Panc1 (cell line): ENCODE data around the gene BPNT1. TPM values are rescaled to one million over a fixed set of nuclear protein-coding genes. Genes with fewer than 3 reads are reported as not detected.
A peak's percentile ranks its signal among the peaks of the same experiment; 100 is the strongest.
"Not testable (repeated sequence)": the region's sequence is repeated elsewhere in the genome, so short reads cannot be mapped to it uniquely, and the experiment has no call there.

Experiments used
- ATAC-seq: fragments of 200-7000 bp; cut with Tn5 transposase; 2 replicates; pipeline ENCODE4 v1.9.1; 2020; ENCODE audit warnings: mild to moderate bottlenecking, moderate library complexity
- BruUV-seq: library from RNA; stranded (reverse); fragments of 400-500 nt; replicated peaks from 2 replicates; lab custom pipeline; 2021; lab: Mats Ljungman, UMichigan
- CTCF ChIA-PET: fragments of 300-600 bp; sonication (Branson Sonifier 250); formaldehyde crosslinking; loops from one replicate; lab custom pipeline; 2022; ENCODE audit warnings: antibody characterized with exemption; lab: Charles Lee
- POLR2A ChIA-PET: fragments of 300-600 bp; sonication (Branson Sonifier 250); formaldehyde crosslinking; loops from one replicate; lab custom pipeline; 2022; ENCODE audit warnings: antibody characterized with exemption; lab: Charles Lee
- DNase-seq: peaks from one replicate; pipeline ENCODE4 v3.0.0-alpha.2; 2010; ENCODE audit warnings: low read depth, low spot score
- H3K27ac ChIP-seq: 2 replicates; pipeline ENCODE4 v1.5.1; 2011; ENCODE audit warnings: mild to moderate bottlenecking, low read length, inconsistent platforms
- H3K27me3 ChIP-seq: fragments of 200-500 bp; sonication (Bioruptor generic); 2 replicates; pipeline ENCODE4 v1.6.0; 2014; ENCODE audit warnings: low read length, inconsistent platforms; ENCODE audit not compliant: control insufficient read depth, insufficient read depth
- H3K36me3 ChIP-seq: fragments of 200-500 bp; sonication (Bioruptor generic); 2 replicates; pipeline ENCODE4 v1.5.1; 2014; ENCODE audit warnings: inconsistent platforms, mild to moderate bottlenecking, low read length, moderate library complexity; ENCODE audit not compliant: control insufficient read depth, insufficient read depth
- H3K4me1 ChIP-seq: 2 replicates; pipeline ENCODE4 v1.5.1; 2011; ENCODE audit warnings: inconsistent platforms, mild to moderate bottlenecking, low read length, moderate library complexity; ENCODE audit not compliant: control insufficient read depth, insufficient read depth
- H3K4me3 ChIP-seq, 2 experiments: 2 replicates each; pipeline ENCODE4 v1.5.1; 2011 to 2012; ENCODE audit warnings: low read depth in 2 of 2, low read length in 2 of 2, mild to moderate bottlenecking in 2 of 2, inconsistent platforms in 1 of 2, moderate library complexity in 1 of 2
- H3K9me3 ChIP-seq: fragments of 200-500 bp; sonication (Bioruptor generic); 2 replicates; pipeline ENCODE4 v1.5.1; 2014; ENCODE audit warnings: low read depth, mild to moderate bottlenecking, inconsistent platforms, low read length, moderate library complexity; ENCODE audit not compliant: control insufficient read depth, insufficient read depth
- POLR2AphosphoS5 ChIP-seq: IDR thresholded peaks from 2 replicates; pipeline ENCODE4 v1.6.1; 2012; ENCODE audit warnings: mild to moderate bottlenecking, low read depth, low read length, moderate library complexity
- SIN3A ChIP-seq: IDR thresholded peaks from 2 replicates; pipeline ENCODE4 v1.6.1; 2012; ENCODE audit warnings: low read depth, mild to moderate bottlenecking, low read length, moderate library complexity, borderline replicate concordance; ENCODE audit not compliant: insufficient read depth
- TCF7L2 ChIP-seq: IDR thresholded peaks from 2 replicates; pipeline ENCODE4 v1.6.1; 2011; ENCODE audit warnings: mild to moderate bottlenecking, low read depth, low read length, inconsistent platforms
- in situ Hi-C: cut with HindIII; loops from 2 replicates; pipeline ENCODE4 v1.10.0; 2016; ENCODE audit warnings: low sequenced_read_pairs, low pct_unique_long_range_greater_than_20kb
- intact Hi-C: fragments of 100-400 bp; cut with micrococcal nuclease; formaldehyde crosslinking; loops from one replicate; pipeline ENCODE4 v1.10.0; 2022; ENCODE audit not compliant: unreplicated experiment
- total RNA-seq: library from RNA; stranded (reverse); gene quantifications from one replicate; pipeline ENCODE4 v1.2.1, GENCODE V29; 2021; ENCODE audit not compliant: unreplicated experiment
- TF ChIP-seq, protein P1 (sequence below): fragments of 450-650 bp; IDR thresholded peaks from 2 replicates; pipeline ENCODE4 v1.5.1; 2017; ENCODE audit warnings: mild to moderate bottlenecking
- TF ChIP-seq, protein P2 (sequence below), 2 experiments: IDR thresholded peaks; 2 replicates each; pipeline ENCODE4 v1.6.1; 2011 to 2012; ENCODE audit warnings: low read depth in 2 of 2, control low read depth in 1 of 2, low read length in 1 of 2, mild to moderate bottlenecking in 1 of 2, moderate library complexity in 1 of 2; ENCODE audit not compliant: insufficient read depth in 1 of 2

The BPNT1 gene
- total RNA-seq, 1 experiment from 2014 or later: 20.8 TPM

DNA sequence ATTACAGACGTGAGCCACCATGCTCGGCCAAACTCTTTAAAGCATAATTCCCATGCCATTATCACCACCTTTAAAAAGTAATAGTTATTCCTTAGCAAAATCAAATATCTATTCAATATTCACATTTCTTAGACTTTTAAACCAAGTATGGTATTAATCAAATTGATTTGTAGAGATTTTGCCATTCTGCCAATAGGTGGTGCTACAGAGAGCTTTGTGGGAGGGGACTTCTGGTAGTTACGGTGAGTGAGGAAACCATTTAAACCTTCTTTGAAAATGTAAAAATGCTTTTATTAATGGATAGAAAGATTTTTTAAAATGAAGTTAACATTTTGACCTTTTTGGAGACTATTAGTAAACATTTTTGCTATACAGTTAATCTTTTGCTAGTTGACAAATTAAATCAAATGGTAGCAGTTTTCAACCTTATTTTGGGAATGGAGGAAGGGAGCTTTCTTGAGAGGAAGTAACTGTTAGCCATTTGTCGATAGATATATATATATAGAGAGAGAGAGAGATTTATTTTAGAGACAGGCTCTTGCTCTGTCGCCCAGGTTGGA is 23.6 kb upstream of the BPNT1 start:
- ATAC-seq (peak; percentile 71; the same call in 1 of the 2 replicates), DNase-seq (no peak)
- no peaks in the 10 kb centered on the region for H3K4me1 ChIP-seq
- peaks cover 40% of the 10 kb centered on the region for H3K36me3 ChIP-seq
- TF ChIP-seq, protein P1, sequence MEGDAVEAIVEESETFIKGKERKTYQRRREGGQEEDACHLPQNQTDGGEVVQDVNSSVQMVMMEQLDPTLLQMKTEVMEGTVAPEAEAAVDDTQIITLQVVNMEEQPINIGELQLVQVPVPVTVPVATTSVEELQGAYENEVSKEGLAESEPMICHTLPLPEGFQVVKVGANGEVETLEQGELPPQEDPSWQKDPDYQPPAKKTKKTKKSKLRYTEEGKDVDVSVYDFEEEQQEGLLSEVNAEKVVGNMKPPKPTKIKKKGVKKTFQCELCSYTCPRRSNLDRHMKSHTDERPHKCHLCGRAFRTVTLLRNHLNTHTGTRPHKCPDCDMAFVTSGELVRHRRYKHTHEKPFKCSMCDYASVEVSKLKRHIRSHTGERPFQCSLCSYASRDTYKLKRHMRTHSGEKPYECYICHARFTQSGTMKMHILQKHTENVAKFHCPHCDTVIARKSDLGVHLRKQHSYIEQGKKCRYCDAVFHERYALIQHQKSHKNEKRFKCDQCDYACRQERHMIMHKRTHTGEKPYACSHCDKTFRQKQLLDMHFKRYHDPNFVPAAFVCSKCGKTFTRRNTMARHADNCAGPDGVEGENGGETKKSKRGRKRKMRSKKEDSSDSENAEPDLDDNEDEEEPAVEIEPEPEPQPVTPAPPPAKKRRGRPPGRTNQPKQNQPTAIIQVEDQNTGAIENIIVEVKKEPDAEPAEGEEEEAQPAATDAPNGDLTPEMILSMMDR: peak; percentile 73
- TF ChIP-seq SIN3A: no peak
- BruUV-seq: no TSS peak
- CTCF ChIA-PET: interaction anchor here (0.7 to 1.1 kb wide), 3 partner anchors 11 to 75 kb away, joined by 3 to 5 read pairs (median 3); no protein-coding TSS in a partner anchor
- H3K27me3 ChIP-seq: no peaks in the 10 kb centered on the region
- intact Hi-C loops (no loop called here), in situ Hi-C loops (no loop called here)
- H3K27ac ChIP-seq: no peak overlapping the region
- POLR2A ChIA-PET: no interaction called here
- no peaks in the 10 kb centered on the region for H3K9me3 ChIP-seq
- no peak overlapping the region for H3K4me3 ChIP-seq

DNA sequence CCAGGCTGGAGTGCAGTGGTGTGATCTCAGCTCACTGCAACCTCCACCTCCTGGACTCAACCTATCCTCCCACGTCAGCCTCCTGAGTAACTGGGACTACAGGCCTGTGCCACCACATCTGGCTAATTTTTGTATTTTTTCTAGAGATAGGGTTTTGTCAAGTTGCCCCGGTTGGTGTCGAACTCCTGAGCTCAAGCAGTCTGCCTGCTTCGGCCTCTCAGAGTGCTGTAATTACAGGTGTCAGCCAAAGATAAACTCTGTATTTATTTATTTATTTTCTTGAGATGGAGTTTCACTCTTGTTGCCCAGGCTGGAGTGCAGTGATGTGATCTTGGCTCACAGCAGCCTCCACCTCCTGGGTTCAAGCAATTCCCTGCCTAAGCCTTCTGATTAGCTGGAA is 23.0 kb upstream of the BPNT1 start:
- not testable (repeated sequence) for H3K4me1 ChIP-seq

DNA sequence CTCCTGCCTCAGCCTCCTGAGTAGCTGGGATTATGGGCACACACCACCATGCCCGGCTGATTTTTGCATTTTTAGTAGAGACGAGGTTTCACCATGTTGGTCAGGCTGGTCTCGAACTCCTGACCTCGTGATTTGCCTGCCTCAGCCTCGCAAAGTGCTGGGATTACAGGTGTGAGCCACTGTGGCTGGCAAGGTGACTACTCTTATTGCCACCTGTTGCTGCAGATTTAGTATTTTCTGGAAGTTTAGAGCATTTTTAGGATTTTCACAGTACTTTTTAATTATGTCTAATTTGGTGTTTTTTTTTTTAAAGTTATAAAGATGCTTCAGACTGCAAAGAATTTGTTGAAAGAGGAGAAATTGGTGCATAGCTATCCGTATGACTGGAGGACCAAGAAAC is 20.9 kb upstream of the BPNT1 start:
- H3K27ac ChIP-seq, CTCF ChIA-PET, H3K4me1 ChIP-seq, H3K4me3 ChIP-seq, BruUV-seq, DNase-seq, in situ Hi-C loops, H3K27me3 ChIP-seq, POLR2A ChIA-PET, H3K9me3 ChIP-seq, ATAC-seq, intact Hi-C loops: not testable (repeated sequence)
- H3K36me3 ChIP-seq: peaks cover 51% of the 10 kb centered on the region

More for the DNA sequence above, 23.0 kb upstream of the BPNT1 start:
- BruUV-seq, in situ Hi-C loops, H3K27ac ChIP-seq, intact Hi-C loops, H3K4me3 ChIP-seq, ATAC-seq, H3K27me3 ChIP-seq, DNase-seq, H3K9me3 ChIP-seq: not testable (repeated sequence)
- ChIA-PET POLR2A (interaction anchor here (0.5 kb wide), 1 partner anchor 187 kb away, joined by 4 read pairs; no protein-coding TSS in a partner anchor), CTCF (interaction anchor here (0.7 kb wide), 1 partner anchor 74 kb away, joined by 5 read pairs; no protein-coding TSS in a partner anchor)
- H3K36me3 ChIP-seq: peaks cover 36% of the 10 kb centered on the region

DNA sequence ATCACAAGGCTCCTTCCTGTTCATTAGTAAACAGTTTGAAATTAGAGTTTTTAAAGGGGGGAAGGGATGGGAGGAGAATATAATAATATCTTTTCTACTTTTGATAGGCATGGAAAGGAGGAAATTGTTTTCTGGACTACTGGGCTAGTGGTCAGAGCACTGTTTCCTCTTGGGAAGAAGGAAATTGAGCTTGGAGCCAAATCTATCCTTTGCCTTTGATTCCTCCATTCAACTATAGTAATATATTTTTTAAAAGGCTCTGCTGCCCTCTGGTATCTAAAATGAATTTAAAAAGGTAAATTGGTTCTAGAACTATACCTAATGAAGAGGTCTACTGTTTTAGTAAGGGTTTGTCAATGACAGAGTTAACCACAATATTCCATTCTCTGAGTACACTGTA is 10.2 kb upstream of the BPNT1 start:
- H3K4me3 ChIP-seq: no peak overlapping the region
- no peak for TF ChIP-seq TCF7L2
- TF ChIP-seq POLR2AphosphoS5: no peak
- TF ChIP-seq, protein P2, sequence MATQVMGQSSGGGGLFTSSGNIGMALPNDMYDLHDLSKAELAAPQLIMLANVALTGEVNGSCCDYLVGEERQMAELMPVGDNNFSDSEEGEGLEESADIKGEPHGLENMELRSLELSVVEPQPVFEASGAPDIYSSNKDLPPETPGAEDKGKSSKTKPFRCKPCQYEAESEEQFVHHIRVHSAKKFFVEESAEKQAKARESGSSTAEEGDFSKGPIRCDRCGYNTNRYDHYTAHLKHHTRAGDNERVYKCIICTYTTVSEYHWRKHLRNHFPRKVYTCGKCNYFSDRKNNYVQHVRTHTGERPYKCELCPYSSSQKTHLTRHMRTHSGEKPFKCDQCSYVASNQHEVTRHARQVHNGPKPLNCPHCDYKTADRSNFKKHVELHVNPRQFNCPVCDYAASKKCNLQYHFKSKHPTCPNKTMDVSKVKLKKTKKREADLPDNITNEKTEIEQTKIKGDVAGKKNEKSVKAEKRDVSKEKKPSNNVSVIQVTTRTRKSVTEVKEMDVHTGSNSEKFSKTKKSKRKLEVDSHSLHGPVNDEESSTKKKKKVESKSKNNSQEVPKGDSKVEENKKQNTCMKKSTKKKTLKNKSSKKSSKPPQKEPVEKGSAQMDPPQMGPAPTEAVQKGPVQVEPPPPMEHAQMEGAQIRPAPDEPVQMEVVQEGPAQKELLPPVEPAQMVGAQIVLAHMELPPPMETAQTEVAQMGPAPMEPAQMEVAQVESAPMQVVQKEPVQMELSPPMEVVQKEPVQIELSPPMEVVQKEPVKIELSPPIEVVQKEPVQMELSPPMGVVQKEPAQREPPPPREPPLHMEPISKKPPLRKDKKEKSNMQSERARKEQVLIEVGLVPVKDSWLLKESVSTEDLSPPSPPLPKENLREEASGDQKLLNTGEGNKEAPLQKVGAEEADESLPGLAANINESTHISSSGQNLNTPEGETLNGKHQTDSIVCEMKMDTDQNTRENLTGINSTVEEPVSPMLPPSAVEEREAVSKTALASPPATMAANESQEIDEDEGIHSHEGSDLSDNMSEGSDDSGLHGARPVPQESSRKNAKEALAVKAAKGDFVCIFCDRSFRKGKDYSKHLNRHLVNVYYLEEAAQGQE (IDR thresholded peaks at IDR 0.05; ENCODE audit: insufficient read depth in 1 of 2, low read depth in 2 of 2, low read length in 1 of 2): no peak
- no peak for TF ChIP-seq SIN3A
- TF ChIP-seq, protein P1: no peak
- peaks cover 7% of the 10 kb centered on the region for H3K4me1 ChIP-seq
- DNase-seq (no peak), ATAC-seq (no peak)
- in situ Hi-C loops (no loop called here), intact Hi-C loops (no loop called here)
- peaks cover 60% of the 10 kb centered on the region for H3K36me3 ChIP-seq
- no peaks in the 10 kb centered on the region for H3K27me3 ChIP-seq
- no peaks in the 10 kb centered on the region for H3K9me3 ChIP-seq
- CTCF ChIA-PET: no interaction called here
- no TSS peak for BruUV-seq
- POLR2A ChIA-PET: no interaction called here
- no peak overlapping the region for H3K27ac ChIP-seq
